ENCODE results near the gene PCDHGB2.
"Not testable (repeated sequence)": the region's sequence is repeated elsewhere in the genome, so short reads cannot be mapped to it uniquely, and the experiment has no call there.

Gene PCDHGB2

GRCh38 chr5:141387557-141388311 is 27.9 kb downstream of the PCDHGB2 start, which contains the start of gene PCDHGB4:
Gene PCDHGB4, plus strand, starts transcription at chr5:141387698. Its CDS starts 187 bp downstream, at chr5:141387885.
- DNase-seq = not testable (repeated sequence)

DNA sequence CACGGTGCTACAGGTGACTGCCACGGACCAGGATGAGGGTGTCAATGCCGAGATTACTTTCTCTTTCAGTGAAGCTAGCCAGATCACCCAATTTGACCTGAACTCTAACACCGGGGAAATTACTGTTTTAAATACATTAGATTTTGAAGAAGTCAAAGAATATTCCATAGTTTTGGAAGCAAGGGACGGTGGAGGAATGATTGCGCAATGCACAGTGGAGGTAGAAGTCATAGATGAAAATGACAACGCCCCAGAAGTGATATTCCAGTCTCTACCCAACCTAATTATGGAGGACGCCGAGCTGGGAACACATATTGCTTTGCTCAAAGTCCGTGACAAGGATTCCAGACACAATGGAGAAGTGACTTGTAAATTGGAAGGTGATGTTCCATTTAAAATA is 28.9 kb downstream of the PCDHGB2 start:
- DNase-seq = no peak

DNA sequence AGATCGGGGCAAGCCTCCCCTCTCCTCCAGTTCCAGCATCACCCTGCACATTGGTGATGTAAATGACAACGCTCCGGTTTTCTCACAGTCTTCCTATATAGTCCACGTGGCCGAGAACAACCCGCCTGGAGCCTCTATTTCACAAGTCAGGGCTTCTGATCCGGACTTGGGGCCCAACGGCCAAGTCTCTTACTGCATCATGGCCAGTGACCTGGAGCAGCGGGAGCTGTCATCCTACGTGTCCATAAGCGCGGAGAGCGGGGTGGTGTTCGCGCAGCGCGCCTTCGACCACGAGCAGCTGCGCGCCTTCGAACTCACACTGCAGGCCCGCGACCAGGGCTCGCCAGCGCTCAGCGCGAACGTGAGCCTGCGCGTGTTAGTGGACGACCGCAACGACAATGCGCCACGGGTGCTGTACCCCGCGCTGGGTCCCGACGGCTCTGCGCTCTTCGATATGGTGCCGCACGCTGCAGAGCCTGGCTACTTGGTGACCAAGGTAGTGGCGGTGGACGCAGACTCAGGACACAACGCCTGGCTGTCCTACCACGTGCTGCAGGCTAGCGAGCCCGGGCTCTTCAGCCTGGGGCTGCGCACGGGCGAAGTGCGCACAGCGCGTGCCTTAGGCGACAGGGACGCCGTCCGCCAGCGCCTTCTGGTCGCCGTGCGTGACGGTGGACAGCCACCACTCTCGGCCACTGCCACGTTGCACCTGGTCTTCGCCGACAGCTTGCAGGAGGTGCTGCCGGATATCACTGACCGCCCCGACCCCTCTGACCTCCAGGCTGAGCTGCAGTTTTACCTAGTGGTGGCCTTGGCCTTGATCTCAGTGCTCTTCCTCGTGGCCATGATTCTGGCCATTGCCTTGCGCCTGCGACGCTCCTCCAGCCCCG is 29.6 kb downstream of the PCDHGB2 start:
- DNase-seq = no peak

DNA sequence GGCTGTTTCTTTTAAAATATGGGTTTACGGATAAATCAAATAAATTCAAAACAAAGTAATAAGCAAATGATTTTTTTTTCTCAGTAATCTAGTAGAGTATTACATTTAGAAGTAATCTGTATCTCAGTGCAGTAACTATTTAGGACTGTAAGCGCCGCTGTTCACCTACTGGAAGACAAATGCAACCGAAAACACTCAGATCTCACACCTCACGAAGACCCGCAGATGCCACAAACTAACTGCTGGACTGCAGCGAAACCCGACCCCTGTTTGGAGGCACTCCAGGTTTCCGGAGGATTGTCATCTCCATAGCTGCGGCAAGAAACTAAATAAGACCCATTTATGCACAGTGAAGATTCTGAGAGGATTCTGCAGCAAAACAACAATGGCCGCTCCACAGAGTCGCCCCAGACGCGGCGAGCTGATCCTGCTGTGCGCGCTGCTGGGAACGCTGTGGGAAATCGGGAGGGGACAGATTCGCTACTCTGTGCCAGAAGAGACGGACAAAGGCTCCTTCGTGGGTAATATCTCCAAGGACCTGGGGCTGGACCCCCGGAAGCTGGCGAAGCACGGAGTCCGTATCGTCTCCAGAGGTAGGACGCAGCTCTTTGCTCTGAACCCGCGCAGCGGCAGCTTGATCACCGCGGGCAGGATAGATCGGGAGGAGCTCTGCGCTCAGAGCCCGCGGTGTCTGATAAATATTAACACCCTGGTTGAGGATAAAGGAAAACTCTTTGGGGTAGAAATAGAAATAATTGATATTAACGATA is 32.8 kb downstream of the PCDHGB2 start, which contains the start of gene PCDHGA8:
Gene PCDHGA8 (plus strand): TSS at position 205 of the 770 bp plus-strand sequence. CDS start 181 bp downstream, at position 386.
- no peak for DNase-seq

- no peak for DNase-seq
Observed at GRCh38 chr5:141393267-141393666, 33.5 kb downstream of the PCDHGB2 start.

GRCh38 chr5:141394401-141395187 is 34.8 kb downstream of the PCDHGB2 start:
- not testable (repeated sequence) for DNase-seq

- peak; percentile 0 for DNase-seq
Observed at GRCh38 chr5:141397756-141398551, 38.2 kb downstream of the PCDHGB2 start, which contains the start of gene PCDHGB5. Gene PCDHGB5, plus strand, starts transcription at chr5:141397947. Its CDS starts 181 bp downstream, at chr5:141398128.

DNA sequence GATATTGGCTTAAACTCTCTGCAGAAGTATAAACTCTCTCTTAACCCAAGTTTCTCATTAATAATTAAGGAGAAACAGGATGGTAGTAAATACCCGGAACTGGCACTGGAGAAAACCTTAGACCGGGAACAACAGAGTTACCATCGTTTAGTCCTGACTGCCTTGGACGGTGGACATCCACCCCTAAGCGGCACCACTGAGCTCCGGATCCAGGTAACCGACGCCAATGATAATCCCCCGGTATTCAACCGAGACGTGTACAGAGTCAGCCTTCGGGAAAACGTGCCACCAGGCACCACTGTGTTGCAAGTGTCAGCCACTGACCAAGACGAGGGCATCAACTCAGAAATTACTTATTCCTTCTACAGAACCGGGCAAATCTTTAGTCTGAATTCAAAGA is 38.8 kb downstream of the PCDHGB2 start:
- no peak for DNase-seq

- DNase-seq = no peak
Observed at GRCh38 chr5:141399555-141400258, 39.9 kb downstream of the PCDHGB2 start.

DNA sequence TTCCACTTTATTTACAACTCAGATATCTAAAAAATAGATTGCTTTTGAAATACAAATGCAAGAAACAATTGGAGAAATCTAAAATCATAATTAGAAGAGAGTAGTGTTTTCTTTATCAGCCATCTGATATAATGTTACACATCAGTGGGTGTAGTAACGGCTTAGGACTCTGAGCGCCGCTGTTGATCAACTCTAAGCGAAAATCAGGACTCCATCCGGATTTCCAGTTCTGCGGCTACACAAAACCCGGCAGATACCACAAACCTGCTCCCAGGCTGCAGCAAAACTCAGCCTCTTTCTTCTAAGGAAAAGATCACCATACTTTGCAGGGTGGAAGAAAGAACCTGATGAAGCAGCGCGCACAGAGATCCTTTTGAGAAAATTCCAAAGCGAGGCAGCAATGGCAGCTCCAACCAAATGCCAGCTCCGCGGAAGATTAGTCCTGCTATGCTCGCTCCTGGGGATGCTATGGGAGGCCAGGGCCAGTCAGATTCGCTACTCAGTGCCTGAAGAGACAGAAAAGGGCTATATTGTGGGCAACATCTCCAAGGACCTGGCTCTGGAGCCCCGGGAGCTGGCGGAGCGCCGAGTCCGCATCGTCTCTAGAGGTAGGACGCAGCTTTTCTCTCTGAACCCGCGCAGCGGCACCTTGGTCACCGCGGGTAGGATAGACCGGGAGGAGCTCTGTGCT is 42.9 kb downstream of the PCDHGB2 start, which contains the start of gene PCDHGA9:
Gene PCDHGA9 (plus strand): TSS at position 226 of the 691 bp plus-strand sequence. CDS start 175 bp downstream, at position 401.
- no peak for DNase-seq

GRCh38 chr5:141403387-141403786 is 43.6 kb downstream of the PCDHGB2 start:
- DNase-seq = no peak

GRCh38 chr5:141407790-141408505 is 48.2 kb downstream of the PCDHGB2 start, which contains the start of gene PCDHGB6:
Gene PCDHGB6, plus strand, starts transcription at chr5:141408021. Its CDS starts 182 bp downstream, at chr5:141408203.
- not testable (repeated sequence) for DNase-seq

DNA sequence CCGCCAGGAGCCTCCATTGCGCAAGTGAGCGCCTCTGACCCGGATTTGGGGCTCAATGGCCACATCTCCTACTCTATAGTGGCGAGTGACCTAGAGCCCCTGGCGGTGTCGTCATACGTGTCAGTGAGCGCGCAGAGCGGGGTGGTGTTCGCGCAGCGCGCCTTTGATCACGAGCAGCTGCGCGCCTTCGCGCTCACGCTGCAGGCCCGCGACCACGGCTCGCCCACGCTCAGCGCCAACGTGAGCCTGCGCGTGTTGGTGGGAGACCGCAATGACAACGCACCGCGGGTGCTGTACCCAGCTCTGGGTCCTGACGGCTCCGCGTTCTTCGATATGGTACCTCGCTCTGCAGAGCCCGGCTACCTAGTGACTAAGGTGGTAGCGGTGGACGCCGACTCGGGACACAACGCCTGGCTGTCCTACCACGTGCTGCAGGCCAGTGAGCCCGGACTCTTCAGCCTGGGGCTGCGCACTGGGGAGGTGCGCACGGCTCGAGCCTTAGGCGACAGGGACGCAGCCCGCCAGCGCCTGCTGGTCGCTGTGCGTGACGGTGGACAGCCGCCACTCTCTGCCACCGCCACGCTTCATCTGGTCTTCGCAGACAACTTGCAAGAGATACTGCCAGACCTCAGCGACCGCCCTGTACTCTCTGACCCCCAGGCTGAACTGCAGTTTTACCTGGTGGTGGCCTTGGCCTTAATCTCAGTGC is 50.0 kb downstream of the PCDHGB2 start:
- DNase-seq = no peak

DNA sequence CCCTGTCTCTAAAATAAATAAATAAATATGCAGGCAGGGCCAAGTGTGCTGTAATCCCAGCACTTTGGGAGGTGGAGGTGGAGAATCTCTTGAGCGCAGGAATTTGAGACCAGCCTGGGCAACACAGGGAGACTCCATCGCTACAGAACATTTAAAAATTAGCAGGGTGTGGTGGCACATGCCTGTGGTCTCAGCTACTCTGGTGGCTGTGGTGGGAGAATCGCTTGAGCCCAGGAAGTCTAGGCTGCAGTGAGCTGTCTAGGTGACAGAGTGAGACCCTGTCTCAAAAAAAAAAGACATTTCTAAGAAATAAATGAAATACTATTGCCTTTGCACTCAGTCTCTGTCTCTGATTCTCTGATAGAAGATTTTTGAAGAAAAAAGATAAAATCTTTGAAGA is 51.8 kb downstream of the PCDHGB2 start:
- no peak for DNase-seq

Measured in NCI-H187 treated with DMSO at 0.1 percent for 48 hours (cell line).